Hepatocyte (in vitro differentiated cells): ENCODE results near the gene CD9.

Source experiments
- EZH2 ChIP-seq: fragments of 200-600 bp; sonication (generic); IDR thresholded peaks from 2 replicates; pipeline ENCODE4 v1.6.1; 2016; ENCODE audit warnings: antibody characterized with exemption, mild to moderate bottlenecking, borderline replicate concordance
- TF ChIP-seq, protein P1 (sequence below): fragments of 200-600 bp; sonication (generic); IDR thresholded peaks from 2 replicates; pipeline ENCODE4 v1.5.1; 2016; ENCODE audit warnings: antibody characterized with exemption, mild to moderate bottlenecking; ENCODE audit not compliant: poor library complexity

DNA sequence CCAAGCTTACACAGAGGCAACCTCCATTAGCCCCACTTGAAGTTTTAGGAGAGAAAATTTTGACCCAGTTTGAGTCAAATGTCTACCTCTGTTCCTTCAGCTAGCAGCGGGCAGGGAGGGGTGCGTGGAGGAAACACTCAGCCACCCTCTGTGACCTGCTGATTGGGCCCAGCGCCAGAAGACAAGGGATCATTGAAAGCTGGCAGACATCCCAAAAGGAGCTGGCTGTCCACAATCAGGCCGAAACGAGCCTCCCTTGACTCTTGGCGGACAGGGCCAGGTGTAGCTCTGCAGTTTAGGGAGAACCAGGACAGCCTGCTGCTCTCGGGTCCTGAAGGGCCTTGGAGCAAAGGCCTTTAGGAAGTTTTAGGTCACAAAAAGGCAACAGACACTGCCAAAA, 41.3 kb downstream of the CD9 start:
- TF ChIP-seq, protein P1, sequence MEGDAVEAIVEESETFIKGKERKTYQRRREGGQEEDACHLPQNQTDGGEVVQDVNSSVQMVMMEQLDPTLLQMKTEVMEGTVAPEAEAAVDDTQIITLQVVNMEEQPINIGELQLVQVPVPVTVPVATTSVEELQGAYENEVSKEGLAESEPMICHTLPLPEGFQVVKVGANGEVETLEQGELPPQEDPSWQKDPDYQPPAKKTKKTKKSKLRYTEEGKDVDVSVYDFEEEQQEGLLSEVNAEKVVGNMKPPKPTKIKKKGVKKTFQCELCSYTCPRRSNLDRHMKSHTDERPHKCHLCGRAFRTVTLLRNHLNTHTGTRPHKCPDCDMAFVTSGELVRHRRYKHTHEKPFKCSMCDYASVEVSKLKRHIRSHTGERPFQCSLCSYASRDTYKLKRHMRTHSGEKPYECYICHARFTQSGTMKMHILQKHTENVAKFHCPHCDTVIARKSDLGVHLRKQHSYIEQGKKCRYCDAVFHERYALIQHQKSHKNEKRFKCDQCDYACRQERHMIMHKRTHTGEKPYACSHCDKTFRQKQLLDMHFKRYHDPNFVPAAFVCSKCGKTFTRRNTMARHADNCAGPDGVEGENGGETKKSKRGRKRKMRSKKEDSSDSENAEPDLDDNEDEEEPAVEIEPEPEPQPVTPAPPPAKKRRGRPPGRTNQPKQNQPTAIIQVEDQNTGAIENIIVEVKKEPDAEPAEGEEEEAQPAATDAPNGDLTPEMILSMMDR, result no peak
- TF ChIP-seq EZH2, result no peak
